ENCODE results near the gene GPR143. TPM values are rescaled to one million over a fixed set of nuclear protein-coding genes. Genes with fewer than 3 reads are reported as not detected.

The GPR143 gene
- total RNA-seq, 1 experiment from 2014 or later, result 1.8 TPM

- H3K4me3 ChIP-seq (replicated peaks in 1 of 2; ENCODE audit: low read depth in 1 of 2, low read length in 2 of 2), result no peak overlapping the region
- no TSS peak for BruUV-seq (replicated peaks)
- DNase-seq (ENCODE audit: low read depth, low spot score), result no peak
- POLR2A ChIA-PET, result no interaction called here
- no peak overlapping the region for H2AFZ ChIP-seq (ENCODE audit: low read depth, low read length, poor library complexity, severe bottlenecking)
- H3K27me3 ChIP-seq (ENCODE audit: insufficient read depth, low read length), result no peaks in the 10 kb centered on the region
- H3K9me2 ChIP-seq (ENCODE audit: insufficient read depth), result no peaks in the 10 kb centered on the region
- no peaks in the 10 kb centered on the region for H3K9me3 ChIP-seq (ENCODE audit: control insufficient read depth in 1 of 2, insufficient read depth in 1 of 2, low read depth in 1 of 2, low read length in 2 of 2)
- intact Hi-C loops (cut with micrococcal nuclease), result loop anchor here (5.0 to 10.0 kb wide), 3 partner anchors 244 to 889 kb away; no protein-coding TSS in a partner anchor
- CTCF ChIA-PET, result no interaction called here
- no peak for ATAC-seq
- no peak overlapping the region for H3K4me2 ChIP-seq (ENCODE audit: low read length)
- TF ChIP-seq TCF7L2 (IDR thresholded peaks at IDR 0.05; ENCODE audit: borderline replicate concordance, extremely low read depth, insufficient read depth, insufficient read length) (no peak), ATF3 (IDR thresholded peaks at IDR 0.05) (no peak)
- H3K4me1 ChIP-seq (ENCODE audit: control insufficient read depth in 1 of 2, insufficient read depth in 2 of 2, low read length in 2 of 2), result no peaks in the 10 kb centered on the region
- RAD21 ChIA-PET (ENCODE audit: low non-redundant PET in 1 of 2, low total read pairs in 2 of 2, uncharacterized antibody in 2 of 2, unreplicated experiment in 2 of 2), result no interaction called here
- H3K27ac ChIP-seq (ENCODE audit: low read depth, low read length), result no peak overlapping the region
- peaks cover 0 to 2% of the 10 kb centered on the region in 2 experiments; a peak in 1 of 4 replicates for H3K36me3 ChIP-seq (ENCODE audit: control insufficient read depth in 1 of 2, insufficient read depth in 2 of 2, low read length in 2 of 2)
- H3K79me2 ChIP-seq (ENCODE audit: insufficient read depth, low read length), result no peaks in the 10 kb centered on the region
- H4K20me1 ChIP-seq (ENCODE audit: insufficient read depth), result no peaks in the 10 kb centered on the region
- H3K9ac ChIP-seq (ENCODE audit: low read length), result no peak overlapping the region
Observed at GRCh38 chrX:9706421-9706820, 59.2 kb downstream of the GPR143 start.

DNA sequence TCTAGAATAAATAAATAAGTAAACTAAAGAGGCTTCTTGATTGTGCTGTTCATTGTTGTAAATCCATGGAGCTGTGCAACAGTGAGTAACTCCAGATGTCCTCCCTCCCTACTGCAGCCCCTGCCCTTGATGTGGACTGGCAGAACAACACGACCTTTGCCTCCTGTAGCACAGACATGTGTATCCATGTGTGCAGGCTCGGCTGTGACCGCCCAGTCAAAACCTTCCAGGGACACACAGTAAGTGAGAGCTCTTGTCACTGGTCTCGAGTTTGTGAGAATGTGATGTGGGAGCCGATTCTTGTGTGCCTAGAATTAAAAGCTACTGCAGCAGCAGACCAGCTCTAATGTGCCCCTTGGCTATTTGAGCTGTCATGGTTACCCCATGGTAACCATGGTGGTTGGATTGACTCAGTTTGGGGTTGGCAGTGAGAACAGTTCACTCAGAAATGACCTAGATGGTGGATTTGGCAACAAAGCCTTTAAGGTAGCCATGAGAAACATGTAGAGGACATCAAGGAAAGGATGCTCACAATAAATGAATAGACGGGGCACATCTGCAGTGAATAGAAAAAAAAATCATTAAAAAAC is 60.7 kb downstream of the GPR143 start:
- RAD21 ChIA-PET (ENCODE audit: low non-redundant PET in 1 of 2, low total read pairs in 2 of 2, uncharacterized antibody in 2 of 2, unreplicated experiment in 2 of 2), result no interaction called here
- POLR2A ChIA-PET, result no interaction called here
- TF ChIP-seq RAD21 (IDR thresholded peaks at IDR 0.05; ENCODE audit: low read depth), result no peak
- no peak for TF ChIP-seq JUND (IDR thresholded peaks at IDR 0.05)
- TF ChIP-seq POLR2AphosphoS5 (IDR thresholded peaks at IDR 0.05; ENCODE audit: low read depth, low read length), result no peak
- TF ChIP-seq YY1 (IDR thresholded peaks at IDR 0.05; ENCODE audit: extremely low read depth, insufficient replicate concordance, low read depth, low read length), result no peak
- no peak for TF ChIP-seq EZH2 (IDR thresholded peaks at IDR 0.05)
- TF ChIP-seq ELF1 (IDR thresholded peaks at IDR 0.05; ENCODE audit: borderline replicate concordance, low read depth), result no peak
- no peak for TF ChIP-seq ZBTB33 (IDR thresholded peaks at IDR 0.05; ENCODE audit: extremely low read depth, insufficient replicate concordance, low read length)
- no peak for TF ChIP-seq ZFX (IDR thresholded peaks at IDR 0.05)
- no peak for TF ChIP-seq ATF3 (IDR thresholded peaks at IDR 0.05)
- TF ChIP-seq, protein P1, sequence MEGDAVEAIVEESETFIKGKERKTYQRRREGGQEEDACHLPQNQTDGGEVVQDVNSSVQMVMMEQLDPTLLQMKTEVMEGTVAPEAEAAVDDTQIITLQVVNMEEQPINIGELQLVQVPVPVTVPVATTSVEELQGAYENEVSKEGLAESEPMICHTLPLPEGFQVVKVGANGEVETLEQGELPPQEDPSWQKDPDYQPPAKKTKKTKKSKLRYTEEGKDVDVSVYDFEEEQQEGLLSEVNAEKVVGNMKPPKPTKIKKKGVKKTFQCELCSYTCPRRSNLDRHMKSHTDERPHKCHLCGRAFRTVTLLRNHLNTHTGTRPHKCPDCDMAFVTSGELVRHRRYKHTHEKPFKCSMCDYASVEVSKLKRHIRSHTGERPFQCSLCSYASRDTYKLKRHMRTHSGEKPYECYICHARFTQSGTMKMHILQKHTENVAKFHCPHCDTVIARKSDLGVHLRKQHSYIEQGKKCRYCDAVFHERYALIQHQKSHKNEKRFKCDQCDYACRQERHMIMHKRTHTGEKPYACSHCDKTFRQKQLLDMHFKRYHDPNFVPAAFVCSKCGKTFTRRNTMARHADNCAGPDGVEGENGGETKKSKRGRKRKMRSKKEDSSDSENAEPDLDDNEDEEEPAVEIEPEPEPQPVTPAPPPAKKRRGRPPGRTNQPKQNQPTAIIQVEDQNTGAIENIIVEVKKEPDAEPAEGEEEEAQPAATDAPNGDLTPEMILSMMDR (IDR thresholded peaks at IDR 0.05 in 2 of 3, conservative IDR thresholded peaks at IDR 0.05 in 1 of 3; ENCODE audit: borderline replicate concordance in 1 of 3, insufficient read depth in 1 of 3, low read depth in 2 of 3, low read length in 2 of 3), result no peak

More for the DNA sequence above, 60.7 kb downstream of the GPR143 start:
- ATAC-seq (no peak), DNase-seq (ENCODE audit: low read depth, low spot score) (no peak)
- no peaks in the 10 kb centered on the region for H3K79me2 ChIP-seq (ENCODE audit: insufficient read depth, low read length)
- no peak overlapping the region for H2AFZ ChIP-seq (ENCODE audit: low read depth, low read length, poor library complexity, severe bottlenecking)
- CTCF ChIA-PET, result no interaction called here
- no peaks in the 10 kb centered on the region for H3K9me3 ChIP-seq (ENCODE audit: control insufficient read depth in 1 of 2, insufficient read depth in 1 of 2, low read depth in 1 of 2, low read length in 2 of 2)
- H3K27ac ChIP-seq (ENCODE audit: low read depth, low read length), result no peak overlapping the region
- H3K36me3 ChIP-seq (ENCODE audit: control insufficient read depth in 1 of 2, insufficient read depth in 2 of 2, low read length in 2 of 2), result 0 out of 4 replicates have a peak, but pooled peaks cover 0 to under 1% of the 10 kb centered on the region in 2 experiments
- no peaks in the 10 kb centered on the region for H4K20me1 ChIP-seq (ENCODE audit: insufficient read depth)
- H3K4me2 ChIP-seq (ENCODE audit: low read length), result no peak overlapping the region
- H3K4me3 ChIP-seq (replicated peaks in 1 of 2; ENCODE audit: low read depth in 1 of 2, low read length in 2 of 2), result no peak overlapping the region
- no peaks in the 10 kb centered on the region for H3K27me3 ChIP-seq (ENCODE audit: insufficient read depth, low read length)
- no TSS peak for BruUV-seq (replicated peaks)
- intact Hi-C loops (cut with micrococcal nuclease), result loop anchor here (5.0 to 10.0 kb wide), 3 partner anchors 243 to 888 kb away; no protein-coding TSS in a partner anchor
- no peak overlapping the region for H3K9ac ChIP-seq (ENCODE audit: low read length)
- no peaks in the 10 kb centered on the region for H3K9me2 ChIP-seq (ENCODE audit: insufficient read depth)
- H3K4me1 ChIP-seq (ENCODE audit: control insufficient read depth in 1 of 2, insufficient read depth in 2 of 2, low read length in 2 of 2), result no peaks in the 10 kb centered on the region
